GM21390 (cell line): ENCODE measurements around the gene TENM3.
"Not testable (repeated sequence)": the region's sequence is repeated elsewhere in the genome, so short reads cannot be mapped to it uniquely, and the experiment has no call there.

ENCODE experiments used
- ATAC-seq: cut with Tn5 transposase; IDR thresholded peaks from one replicate; pipeline ENCODE4 v1.9.1; 2021; ENCODE audit not compliant: unreplicated experiment

The TENM3 gene

DNA sequence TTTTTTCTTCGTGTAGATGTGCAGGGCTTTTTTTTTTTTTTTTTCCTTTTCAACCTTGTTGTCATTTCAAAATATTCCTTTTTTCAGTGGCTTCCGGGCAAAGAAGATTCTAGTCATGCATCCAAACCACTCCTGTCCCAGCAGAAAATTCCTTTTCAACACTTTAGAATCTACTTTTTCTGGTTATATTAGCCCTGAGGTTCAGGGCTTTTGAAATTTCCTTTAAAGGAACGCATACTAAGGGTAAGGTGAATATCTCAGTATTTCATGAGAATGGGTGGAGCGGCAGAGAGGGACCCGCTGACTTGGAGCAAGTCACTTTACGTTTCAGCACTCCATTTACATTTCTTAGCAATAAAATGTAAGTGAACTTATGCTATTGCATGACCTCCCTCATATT lies 15.6 kb upstream of the TENM3 start:
- ATAC-seq: no peak

DNA sequence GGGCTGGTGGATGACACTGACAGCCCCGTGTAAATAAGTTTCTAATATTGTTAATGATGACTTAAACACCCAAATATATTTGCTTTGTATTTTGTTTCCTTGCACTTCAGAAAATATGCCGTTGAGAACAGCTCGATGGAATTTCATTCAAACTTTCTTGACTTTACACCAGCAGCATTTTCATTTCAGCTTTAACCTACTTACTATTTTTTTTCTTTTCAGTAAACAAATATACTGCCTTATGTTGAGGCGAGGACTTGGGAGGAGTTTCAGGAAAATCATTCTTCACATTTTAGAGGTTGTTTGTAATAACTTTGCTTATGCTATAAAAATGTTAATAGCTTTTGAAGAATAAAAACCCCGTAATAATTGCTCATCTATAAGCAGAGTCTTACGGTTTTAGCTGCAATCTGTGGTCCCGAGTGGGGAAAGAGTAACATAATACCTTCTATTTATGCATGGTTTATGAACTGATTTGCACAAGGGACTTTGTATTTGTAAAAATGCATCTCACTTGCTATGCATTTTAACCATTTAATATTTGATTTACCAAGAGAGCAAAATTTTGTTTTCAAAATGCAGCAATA lies 14.1 kb upstream of the TENM3 start:
- no peak for ATAC-seq

DNA sequence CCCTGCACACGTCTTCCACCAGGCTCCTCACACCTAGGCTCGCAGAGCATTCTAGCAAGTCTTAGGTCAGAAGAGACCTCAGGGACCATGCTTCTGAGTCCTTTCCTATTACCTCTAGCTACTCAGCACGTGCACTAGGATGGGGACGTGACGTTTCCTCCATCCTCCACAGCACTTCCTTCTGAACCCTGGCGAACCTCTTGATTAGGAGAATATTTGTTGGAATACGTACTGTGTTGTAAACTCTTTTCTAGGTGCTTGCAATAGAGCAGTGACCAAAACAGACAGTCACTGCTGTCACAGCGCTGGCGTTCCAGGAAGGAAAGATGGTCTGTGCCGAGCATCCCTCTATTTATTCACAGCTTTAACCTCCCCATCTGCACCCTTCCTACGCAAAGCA lies 12.9 kb upstream of the TENM3 start:
- ATAC-seq: no peak

DNA sequence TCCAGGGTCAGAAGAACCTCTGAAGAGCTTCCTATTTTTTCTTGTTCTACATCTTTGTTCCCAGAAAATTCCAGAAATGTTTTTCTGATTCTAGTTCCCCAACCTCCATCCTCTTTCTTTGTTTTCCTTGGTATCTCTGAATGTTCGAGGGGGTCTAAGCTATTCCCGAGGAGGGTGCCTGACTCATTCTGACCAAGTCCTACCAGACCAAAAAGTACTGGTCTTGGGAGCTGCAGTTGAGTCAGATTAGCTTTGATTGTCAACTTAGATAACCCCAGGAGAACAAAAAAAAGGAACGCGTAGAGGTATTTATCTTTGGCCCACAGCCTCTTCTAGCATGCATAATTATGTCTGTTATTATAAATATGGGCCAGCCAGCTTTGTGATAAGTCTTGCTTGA lies 12.1 kb upstream of the TENM3 start:
- ATAC-seq: no peak

DNA sequence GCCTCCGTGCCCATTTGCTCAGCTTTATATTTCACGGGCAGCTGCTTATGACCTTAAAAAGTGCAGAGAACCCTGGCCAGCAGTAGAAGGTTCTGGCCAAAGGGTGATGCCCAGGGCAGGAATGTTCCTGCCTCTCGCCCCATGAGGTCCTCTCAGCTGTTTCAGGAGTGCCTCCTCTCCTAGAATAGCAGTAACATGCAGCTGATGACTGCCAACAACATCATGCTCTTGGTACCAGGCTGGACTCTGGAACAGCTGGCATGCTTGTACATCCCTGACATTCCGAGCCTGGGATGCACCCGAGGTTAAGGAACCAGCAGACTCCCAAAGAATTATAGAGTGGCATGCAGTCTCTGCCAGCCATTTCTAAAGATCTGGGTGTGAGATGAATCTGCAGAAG lies 11.7 kb upstream of the TENM3 start:
- no peak for ATAC-seq

DNA sequence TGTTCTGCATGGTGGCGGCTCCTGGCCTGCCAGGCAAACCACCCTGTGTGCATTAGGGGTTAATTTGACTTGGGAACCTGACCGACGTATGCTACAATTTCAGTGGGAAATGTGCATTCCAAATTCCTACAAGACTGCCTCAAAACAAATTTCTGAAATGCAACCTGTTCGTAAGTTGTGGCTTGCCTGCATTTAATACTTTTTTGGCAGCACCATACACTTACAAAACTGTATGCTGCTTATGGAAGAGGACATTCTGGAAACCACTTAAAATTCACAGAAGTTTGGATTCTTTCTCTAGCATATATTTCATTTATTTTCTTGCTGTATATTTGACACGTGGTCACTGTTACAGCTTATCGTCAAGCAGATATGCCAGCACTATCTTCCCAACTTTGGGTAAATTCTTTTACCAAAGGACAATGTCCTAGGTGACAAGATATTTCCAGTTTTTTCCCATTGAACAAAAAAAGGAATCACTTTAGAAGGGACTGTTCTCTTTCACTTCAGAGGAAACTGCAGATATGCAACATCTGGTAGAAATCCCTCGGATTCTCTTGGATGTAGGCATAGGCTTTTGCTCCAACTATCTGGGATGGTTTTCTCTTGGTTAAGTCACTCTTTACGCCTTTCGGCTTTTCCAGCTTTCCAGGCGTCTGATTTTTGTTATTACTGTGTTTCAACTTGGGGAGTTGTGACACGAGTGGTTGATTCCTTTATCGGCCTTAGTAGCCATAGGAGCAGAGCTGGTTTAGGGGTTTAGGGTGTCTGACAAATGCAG lies 9.7 kb upstream of the TENM3 start:
- ATAC-seq: no peak

DNA sequence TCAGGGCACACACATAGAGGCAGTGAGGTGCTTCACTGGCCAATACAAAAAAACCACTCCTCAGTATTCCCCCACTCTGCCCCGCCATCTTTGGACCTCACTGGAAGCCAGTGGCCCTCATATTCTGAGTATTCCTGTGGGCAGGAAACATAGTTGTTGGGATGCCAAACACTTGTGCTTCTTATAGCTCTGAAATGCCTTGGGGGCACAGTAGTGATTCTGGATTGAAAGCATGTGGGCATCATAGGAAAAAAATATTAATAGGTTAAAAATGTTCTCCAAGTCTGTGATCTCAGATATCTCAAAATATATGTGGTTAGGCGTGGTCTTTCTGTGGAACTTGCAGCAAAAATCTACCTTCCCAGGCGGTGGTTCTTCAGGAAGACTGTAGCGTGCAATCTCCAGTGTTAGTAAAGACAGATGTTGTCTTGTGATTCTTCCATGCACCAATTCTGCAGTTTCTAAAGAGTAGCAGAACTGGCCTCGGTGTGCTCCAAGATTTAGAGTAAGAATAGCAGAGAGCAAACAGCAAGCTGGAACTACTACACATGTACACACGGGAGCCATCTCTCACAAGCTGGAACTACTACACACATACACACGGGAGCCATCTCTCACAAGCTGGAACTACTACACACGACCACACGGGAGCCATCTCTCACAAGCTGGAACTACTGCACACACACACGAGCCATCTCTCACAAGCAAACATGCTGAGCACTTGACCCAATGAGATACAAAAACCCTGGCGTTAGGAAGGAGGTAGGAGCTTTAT lies 8.0 kb upstream of the TENM3 start:
- no peak for ATAC-seq

DNA sequence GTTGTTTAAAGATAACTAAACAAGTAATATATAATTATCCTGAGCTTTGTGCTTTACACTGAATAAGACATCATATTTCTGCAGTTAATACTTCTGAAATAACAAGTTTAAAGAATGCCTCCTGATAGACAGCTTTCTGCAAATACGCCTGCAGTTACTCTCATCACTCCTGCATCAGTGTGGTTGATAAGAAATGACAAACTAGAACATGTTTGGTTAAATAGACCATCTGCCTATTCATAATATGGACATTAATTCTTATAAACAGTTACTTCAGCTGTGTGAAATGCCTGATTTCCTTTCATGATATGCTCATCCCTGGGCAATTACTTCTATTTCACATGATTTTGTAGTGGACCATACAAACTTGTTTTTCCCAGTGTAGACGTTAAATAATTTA lies 7.0 kb upstream of the TENM3 start:
- ATAC-seq: no peak

DNA sequence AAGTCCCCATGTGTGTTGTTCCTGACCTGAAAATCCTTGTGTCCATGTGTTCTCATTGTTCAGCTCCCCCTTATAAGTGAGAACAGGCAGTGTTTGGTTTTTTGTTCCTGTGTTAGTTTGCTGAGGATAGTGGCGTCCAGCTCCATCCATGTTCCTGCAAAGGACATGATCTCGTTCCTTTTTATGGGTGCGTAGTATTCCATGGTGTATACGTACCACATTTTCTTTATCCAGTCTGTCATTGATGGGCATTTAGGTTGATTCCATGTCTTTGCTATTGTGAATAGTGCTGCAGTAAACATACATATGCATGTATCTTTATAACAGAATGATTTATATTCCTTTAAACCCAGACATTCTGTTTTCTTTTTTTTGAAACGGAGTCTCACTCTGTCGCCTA lies 6.2 kb upstream of the TENM3 start:
- ATAC-seq: not testable (repeated sequence)

DNA sequence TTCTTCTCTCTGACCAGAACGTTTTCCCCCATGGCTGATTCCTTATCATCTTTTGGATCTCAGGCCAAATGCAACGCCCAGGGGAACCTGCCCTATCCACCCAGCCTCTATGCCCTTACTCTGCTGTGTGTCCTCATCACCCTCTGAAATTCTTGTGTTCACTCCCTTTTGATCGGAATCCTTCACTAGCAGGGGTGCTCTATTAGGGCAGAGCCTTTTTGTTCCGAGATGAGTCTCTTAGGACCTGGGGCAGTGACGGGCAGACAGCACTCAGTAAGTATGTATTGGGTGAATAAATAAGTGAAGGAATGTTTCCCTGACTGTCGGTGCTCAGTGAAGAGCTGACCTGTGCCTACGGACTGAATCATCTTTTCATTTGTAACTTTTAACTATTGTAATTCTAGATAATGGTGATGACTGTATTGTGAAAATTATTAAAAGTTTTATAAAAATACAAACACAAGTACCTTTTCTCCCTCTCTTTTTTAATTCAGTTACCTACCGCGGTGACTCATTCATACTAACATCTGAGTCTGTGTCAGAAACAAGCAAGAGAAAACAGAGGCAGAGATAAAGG lies 4.8 kb upstream of the TENM3 start:
- ATAC-seq: no peak

DNA sequence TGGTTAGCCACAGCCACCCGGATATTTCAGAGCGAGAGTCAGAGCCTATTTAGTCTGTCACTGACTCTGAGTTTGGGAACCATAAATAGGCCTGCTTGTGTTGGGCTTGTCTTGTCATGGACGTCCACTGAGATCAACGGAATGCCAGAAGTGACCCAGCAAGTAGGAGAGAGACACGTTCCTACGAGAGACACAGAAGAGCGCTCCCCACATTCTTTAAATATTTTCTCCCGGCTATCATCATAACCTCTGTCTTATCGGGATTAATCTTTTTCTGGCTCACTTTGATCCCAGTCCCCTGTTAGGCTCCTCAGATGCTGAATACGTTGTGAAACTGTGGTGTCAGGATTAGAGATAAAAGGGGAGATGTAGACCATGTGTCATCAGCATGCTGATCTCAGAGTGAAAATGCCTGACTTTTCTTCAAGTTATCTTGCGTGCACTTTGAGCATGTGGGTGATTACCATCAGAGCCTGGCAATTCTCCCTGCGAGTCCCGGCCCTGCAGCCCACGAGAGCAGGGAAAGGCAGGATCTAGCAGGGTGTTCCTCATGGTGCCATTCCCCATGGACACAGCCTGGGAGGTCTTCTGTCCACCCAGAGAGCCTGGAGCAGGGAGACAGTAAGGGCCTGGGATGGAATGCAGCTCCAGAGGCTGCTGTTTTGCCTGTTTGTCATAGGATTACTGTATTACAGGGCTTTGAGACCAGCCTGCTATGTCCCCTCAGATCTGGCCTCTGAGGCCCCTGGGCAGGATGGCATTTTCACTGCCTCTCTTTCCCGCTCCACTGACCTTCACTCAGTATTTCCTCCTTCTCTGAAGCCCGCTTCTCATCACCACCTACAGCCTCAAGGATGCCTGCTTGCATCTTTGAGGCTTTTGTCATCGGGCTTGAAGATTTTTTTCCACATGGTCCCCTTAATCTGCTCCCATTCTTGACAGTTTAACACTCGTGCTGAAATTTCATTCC lies 2.8 kb upstream of the TENM3 start:
- ATAC-seq: no peak

DNA sequence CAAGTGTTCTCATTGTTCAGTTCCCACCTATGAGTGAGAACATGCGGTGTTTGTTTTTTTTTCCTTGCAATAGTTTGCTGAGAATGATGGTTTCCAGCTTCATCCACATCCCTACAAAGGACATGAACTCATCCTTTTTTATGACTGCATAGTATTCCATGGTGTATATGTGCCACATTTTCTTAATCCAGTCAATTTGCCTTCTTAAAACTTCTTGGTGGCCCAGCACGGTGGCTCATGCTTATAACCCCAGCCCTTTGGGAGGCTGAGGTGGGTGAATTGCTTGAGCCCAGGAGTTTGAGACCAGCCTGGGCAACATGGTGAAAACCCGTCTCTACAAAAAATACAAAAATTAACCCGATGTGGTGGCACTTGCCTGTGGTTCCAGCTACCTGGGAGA lies 942 bp upstream of the TENM3 start:
- ATAC-seq: not testable (repeated sequence)

DNA sequence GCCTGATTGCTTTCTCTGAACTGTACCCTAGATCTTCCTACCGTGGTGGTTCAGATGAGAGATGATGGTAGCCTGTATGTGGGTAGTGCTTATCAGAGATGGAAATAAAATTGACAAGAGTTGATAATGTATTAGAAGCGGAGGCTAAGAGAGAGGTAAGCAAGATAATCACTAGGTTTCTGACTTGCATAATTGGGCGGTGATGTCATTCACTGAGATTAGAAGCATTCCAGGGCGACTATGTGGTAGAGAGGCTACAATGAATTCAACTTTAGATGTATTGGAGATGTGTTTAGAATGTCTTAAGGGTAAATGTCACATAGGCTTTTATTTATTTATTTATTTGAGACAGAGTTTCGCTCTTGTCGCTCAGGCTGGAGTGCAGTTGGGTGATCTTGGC lies 415 bp upstream of the TENM3 start:
- ATAC-seq: no peak

DNA sequence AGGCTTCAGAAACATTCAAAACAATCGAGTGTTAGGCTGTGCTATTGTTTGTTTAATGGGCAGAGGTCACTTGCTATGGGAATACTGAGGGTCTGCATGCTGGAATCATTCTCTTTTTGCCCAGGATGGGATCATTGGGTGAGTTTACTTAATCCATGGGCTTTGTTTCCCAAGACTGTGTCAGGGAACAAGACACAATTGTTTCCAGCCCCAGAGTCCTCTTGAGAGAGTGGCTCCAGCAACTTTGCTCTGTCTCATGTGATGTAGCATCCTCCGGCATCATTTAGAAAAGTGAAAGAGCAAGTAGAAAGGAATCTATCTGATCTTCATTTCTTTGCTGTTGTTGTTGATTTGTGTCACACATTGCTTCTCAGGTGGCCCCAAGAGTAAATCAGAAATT lies 1.8 kb downstream of the TENM3 start:
- ATAC-seq: no peak

DNA sequence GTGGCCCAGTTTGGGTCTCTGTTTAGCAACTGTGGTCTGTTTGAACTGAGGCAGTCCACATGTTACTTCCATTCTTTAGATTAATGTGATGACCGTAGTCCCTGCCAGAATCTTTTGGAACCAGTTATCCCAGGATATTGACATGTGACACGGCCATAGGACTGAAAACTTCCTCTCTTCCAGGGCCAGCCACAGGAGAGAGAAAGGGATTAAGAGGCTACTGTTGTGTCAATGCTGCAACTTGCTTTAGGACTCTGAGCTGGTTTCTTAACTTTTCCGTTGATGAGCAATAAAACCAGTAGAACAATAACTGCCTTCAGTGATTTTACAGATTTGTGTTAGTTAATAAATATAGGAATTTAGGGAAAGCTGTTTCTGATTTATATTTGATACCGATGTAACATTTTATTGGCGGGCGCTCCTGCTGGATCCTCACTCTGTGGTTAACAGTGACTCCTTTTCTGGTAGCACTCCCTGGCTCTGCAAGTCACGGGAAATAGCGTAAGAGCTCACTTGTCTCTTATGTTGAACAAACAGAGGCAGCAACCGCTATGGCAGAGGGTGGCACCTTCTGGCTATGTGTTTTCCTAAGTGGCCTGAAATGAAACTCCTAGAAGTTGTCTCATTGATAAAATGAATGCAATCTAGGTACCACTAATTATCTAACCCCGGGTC lies 2.5 kb downstream of the TENM3 start:
- no peak for ATAC-seq

DNA sequence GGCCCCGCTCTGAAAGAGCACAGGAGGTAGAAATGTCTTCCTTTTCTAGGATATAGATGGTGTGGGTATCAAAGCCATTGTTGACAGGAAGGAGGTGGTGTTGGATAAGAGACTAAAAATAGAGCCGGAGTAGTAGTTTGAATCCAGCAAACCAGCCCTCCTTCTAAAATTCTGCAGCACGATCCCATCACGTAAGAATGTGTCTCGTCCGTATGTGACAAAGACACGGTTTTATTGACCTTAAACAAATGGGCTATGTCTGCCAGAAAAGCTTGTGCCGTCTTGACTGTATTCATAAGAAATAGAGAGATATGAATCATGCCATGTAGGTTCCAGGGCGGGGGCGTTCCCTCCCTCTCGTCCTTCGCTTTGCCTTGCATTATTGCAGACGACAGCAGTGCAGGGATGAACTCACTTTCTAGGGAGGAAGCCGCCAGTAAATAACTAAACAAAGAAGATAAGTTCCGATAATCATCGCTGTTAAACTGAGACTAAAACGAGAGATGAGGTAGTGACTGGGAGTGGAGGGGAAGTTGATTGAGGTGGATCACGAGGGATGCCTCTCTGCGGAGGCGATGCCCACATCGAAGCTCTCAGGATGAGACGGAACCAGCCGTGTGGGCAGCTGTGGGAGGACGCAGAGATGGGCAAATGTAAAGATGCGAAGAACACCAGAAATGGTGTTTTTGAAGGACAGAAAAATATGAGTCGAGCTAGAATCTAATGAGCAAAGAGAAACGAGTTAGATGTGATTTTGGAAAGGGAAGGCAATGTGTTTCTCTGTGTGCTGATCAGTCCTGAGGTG lies 3.4 kb downstream of the TENM3 start:
- no peak for ATAC-seq

DNA sequence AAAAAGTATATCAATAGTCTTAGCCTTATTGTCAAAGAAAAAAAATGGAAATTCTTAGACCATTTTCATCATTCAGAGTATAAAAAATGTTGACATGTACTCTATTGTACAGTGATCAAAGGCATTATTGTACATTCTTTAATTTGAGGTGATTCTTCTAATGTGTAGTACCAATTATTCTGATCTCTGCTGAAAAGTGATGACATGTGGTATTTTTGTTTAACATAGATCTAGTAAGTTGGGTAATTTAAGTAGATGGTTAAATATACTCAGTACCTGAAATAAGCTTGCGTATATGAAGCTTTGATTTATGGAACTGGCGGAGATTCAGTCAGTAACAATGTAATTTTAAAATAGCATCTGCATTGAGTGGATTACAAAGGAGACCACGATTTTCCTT lies 5.1 kb downstream of the TENM3 start:
- no peak for ATAC-seq

DNA sequence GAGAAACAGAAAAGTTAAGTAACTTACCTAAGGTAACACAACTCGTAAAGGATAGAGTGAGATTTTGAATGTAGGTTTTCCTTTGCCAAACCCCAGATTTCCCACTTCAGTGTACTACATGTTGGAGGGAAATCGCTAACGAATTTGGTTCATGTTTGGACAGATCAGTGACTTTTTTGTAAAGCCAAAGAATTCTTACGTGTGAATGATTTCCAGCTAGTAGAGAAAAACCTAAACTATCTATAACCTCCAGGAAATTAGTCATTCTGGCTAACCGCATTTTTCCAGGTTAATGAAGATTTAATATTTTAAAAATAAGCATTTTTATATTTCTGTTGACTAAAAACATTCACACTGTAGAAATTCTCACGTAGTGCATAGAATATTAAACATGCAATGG lies 7.2 kb downstream of the TENM3 start:
- ATAC-seq: no peak

DNA sequence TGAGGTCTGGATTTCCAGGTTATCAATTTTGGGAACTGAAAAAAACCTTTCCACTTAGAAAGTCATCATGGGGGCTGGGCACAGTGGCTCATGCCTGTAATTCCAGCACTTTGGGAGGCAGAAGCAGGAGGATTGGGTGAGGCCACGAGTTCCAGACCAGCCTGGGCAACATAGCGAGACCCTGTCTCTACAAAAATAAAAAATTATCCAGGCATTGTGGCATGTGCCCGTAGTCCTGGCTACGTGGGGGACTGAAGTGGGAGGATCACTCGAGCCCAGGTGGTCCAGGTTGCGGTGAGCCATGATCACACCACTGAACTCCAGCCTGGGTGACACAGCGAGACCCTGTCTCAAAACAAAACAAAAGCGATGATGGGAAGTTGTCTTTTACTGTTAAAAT lies 7.9 kb downstream of the TENM3 start:
- ATAC-seq: no peak
